Activated CD4-positive, CD25-positive, alpha-beta regulatory T cell treated with anti-CD3 and anti-CD28 coated beads, Interleukin-2, amount 50 U/mL, for 24 hours (primary cell): ENCODE data around the gene TMEM269.
"Not testable (repeated sequence)": the region's sequence is repeated elsewhere in the genome, so short reads cannot be mapped to it uniquely, and the experiment has no call there.

Experiments used
- ATAC-seq, 2 donors: fragments of 150-1000 bp; cut with Tn5 transposase; one replicate each; pipeline ENCODE4 v1.10.0; 2021; ENCODE audit warnings: mild to moderate bottlenecking in 1 of 2, moderate library complexity in 1 of 2

Gene TMEM269

DNA sequence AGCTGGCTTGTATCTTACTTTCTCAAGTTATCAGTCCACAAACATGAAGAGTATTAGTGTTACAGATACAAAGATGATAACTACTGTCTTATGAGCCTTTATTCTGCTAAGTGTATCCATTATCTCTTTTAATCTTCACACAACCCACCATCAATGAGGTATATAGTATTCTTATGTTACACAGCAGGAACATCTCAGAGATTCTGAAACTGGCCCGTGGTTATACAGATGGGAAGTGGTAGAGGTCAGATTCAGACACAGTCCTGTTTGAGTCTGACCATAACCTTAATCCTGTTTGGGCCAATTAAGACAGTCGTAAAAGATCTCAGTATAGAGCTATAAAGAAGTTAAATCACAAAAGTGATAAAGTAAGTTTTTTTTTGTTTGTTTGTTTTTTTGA, 5.1 kb upstream of the TMEM269 start:
- no peak for ATAC-seq

DNA sequence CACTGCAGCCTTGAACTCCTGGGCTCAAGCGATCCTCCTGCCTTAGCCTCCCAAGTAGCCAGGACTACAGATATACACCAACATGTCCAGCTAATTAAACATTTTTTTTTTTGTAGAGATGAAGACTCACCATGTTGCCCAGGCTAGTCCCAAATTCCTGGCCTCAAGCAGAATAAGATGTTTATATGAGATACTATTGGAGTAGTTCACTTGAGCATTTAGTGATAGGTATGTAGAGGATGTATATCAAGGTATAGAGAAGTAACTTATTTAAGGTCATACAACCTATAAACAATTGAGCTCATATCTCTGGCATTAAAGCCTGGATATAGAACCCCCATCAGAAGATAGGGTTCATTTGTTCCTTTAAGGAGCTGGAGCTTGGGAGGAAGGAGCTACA, 4.6 kb upstream of the TMEM269 start:
- no peak for ATAC-seq

DNA sequence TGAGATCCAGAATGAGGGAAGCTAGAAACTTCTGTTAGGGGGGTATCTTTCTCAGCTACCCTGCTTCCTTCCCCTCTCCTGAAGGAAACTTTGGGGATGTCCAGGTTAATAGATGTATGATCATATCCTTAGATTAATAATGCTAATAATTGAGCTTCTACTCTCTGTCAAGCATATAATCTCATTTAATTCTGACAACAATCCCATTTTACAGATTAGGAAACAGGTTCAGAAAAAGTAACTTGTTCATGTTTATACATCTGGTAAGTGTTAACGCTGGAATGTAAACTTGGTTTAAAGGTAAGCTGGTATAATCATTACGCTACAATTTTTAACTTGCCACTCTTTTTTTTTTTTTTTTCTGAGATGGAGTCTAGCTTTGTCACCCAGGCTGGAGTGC, 1.7 kb upstream of the TMEM269 start:
- ATAC-seq = no peak

DNA sequence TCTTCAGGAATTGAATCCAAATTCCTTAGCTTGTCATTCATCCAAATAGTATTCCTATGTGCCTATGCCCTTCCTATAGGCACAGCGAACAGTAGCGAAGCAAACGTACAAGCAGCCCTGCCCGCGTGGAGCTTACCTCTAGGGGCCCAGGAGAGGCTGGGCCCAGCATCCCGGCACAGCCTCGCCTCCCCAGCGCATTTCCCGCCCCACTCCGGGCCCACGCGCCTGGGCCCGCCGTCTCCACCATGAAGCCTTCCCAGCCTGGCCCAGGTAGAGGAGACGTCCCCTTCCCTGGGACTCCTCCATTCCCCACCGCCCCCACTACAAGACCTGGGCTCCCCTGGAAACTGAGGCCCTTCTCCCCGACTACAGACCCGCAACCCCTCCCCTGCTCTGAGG, 245 bp upstream of the TMEM269 start:
- ATAC-seq = no peak

DNA sequence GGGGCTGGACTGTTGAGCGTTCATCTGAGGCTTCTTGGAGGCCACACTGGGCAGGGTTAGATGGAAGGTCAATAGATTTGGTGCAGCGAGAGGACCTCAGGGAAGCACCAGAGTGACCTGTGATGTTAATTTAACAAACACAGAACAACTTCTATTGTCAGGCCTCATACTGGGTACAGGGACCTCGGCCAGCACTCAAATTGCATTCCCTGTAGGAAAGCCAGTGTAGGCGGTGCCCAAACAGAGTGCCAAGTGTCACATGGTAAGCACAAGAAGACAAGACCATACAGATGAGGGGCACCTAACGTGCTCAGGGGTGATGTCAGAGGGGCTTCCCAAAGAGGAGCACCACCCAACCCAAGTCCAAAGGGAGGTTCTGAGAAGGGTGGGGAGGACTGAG, 1.3 kb downstream of the TMEM269 start:
- ATAC-seq = no peak

DNA sequence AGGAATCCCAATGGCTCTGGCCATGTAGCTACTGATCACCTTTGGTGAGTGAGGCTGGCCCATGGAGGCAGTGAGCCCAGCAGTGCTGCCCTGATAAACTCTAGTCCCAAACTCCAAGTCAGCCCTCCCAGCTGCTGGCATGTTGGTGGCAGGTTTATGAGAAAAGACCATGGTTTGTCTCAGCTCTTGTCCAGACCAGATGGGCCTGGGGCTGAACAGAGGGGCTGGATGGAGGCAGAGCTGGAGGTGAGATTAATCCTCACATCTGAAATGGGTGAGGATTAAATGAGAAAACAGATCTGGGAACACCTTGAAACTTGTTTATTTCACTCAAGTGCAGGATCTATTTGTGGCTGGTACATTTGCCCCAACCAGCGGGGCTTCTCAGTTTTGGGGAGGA, 3.2 kb downstream of the TMEM269 start:
- ATAC-seq = no peak

DNA sequence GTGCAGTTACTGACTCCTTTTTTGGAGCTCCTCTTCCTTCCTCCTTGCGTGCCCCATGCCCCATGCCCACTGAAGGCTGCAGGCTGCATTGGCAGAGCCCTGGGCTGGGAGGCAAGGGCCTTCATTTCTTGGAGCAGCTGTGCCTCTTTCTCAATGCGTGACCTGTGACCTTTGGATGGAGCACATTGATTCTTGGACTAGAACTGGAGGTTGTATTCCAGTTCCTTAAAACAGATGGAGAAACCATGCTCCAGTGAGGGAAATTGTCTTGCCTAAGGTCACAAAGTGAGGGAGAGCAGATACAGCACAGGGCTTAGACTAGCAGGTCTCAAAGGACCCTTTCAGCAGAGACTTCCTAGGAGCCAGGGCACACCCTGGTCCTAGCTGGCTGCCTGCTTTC, 9.0 kb downstream of the TMEM269 start:
- ATAC-seq = no peak

DNA sequence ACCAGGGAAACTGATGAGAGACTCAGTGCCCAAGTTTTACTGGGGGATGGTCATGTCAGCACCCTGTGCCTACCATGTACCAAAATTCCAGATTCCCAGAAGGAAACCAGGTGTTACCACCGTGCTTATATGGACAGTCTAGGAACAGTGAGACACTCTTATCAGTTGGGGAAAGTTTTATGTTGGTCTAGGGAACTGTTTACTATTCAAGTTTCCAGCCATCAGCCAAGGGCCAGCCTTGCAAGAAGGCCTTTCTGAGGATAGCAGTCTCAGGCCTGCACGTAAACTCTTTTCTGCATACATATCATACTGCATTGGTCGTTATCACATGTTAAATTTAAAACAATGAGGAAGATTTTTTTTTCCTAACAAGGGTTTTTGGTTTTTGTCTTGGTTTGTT, 12.6 kb downstream of the TMEM269 start:
- no peak for ATAC-seq

DNA sequence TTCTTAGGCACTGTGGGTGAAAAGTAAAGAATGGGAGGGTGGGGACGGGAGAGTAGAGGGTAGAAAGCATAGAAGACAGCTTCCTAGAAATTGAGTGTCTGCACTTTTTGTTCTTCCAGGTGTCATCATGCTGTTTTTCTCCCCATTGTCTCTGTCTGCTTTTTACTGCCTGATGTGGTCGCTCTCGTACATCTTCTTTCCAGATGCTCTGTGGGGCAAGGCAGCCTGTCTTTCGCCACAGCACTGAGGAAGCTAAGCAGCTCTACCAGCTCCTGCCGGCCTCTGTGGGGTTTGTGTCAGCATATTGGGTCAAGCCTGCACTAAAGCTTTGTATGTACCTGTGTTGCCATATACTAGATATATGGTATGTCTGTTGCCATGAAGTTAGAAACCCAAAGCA, 13.2 kb downstream of the TMEM269 start:
- ATAC-seq = no peak

DNA sequence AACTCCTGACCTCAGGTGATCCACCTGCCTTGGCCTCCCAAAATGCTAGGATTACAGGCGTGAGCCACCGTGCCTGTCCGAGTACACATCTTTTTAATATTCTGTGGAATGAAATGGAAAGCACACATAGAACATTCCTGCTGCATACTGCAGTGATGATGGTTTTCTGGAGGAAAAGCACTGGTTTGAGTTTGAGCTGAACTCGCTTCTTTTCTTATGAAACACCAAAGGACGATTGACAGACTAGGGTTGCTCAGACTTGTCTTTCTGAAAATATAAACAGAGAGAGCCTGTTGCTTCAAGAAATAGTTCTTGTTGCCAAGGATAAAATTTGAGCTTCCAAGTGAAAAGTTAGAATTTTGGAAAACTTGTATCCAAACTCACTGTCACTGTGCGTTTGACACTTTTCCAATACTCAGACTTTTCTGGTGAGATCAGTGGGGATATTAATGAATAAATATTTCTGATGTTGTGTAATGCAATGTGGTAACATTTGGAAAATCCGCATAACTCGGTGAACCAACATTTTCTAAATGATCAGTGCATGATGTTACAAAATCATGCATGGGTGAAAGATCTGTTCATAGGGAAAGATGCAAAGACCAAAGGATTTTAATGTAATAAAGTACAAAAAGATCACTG, 17.2 kb downstream of the TMEM269 start:
- no peak for ATAC-seq

DNA sequence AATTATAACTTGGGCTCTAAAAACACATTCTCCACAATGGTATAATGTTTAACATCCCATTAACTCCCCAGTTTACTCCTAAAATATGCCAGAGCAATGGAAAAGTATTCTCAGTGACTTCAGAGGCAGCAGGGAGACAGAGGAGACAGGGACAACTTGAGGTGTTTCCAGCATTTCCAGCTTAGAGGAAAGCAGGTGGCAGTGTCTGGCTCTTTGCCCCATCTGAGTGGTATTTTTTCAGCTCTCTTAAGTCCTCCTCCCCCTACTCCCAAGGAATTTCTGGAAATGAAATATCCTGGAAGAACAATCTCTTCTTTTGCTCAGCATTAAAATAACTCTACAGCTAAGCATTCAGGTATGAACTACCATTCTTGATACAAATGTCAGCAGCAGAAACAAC, 21.4 kb downstream of the TMEM269 start:
- ATAC-seq = no peak

DNA sequence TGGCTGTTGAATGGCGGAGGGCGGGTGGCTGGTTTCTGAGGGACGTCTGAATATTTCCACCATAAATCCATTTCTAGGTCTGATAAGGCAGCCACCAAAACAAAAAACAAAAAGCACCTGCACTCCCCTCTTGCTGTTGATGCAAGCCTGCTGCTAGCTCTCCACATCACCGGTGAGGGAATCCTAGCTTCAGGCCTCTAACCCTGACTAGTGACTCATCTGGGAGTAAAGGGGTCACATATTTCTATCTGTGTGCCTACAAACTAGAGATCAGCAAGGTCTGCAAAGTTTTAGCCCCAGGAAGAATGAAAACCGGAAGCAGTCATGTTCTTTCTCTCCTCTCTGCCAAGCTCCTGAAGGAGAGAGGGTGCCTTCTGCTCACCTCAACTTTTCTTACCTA, 21.8 kb downstream of the TMEM269 start:
- ATAC-seq = no peak

DNA sequence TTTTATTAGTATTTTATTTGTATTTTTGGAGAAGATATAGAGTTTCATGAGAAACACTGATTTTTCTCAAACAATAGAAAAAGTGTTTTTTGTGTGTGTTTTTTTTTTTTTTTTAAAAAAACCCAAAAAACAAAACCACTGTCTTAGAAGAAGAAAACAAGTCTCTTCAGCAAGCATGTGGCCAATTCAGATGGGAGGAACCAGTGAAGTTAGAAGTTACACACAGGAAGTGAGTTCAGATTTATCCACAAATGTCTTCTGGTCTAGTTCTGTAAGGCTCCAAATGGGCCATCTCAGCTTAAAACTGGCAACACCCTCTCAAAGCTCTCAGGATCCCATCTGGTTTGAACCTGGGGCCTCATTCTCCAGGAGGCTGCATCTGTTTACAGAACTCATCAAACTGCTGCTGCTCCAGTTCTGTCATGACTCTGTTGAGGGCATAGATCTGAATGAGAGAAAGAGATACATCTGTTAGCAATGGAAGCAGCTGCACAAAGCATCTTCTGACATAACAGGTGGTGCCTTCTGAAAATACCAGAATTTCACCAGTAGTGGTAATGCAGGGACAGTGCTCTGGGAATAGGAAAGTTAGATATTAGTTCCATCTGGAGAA, 22.4 kb downstream of the TMEM269 start:
- ATAC-seq = no peak

DNA sequence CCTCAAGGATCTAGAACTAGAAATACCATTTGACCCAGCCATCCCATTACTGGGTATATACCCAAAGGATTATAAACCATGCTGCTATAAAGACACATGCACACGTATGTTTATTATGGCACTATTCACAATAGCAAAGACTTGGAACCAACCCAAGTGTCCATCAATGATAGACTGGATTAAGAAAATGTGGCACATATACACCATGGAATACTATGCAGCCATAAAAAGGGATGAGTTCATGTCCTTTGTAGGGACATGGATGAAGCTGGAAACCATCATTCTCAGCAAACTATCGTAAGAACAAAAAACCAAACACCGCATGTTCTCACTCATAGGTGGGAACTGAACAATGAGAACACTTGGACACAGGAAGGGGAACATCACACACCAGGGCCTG, 30.0 kb downstream of the TMEM269 start:
- ATAC-seq = not testable (repeated sequence)

DNA sequence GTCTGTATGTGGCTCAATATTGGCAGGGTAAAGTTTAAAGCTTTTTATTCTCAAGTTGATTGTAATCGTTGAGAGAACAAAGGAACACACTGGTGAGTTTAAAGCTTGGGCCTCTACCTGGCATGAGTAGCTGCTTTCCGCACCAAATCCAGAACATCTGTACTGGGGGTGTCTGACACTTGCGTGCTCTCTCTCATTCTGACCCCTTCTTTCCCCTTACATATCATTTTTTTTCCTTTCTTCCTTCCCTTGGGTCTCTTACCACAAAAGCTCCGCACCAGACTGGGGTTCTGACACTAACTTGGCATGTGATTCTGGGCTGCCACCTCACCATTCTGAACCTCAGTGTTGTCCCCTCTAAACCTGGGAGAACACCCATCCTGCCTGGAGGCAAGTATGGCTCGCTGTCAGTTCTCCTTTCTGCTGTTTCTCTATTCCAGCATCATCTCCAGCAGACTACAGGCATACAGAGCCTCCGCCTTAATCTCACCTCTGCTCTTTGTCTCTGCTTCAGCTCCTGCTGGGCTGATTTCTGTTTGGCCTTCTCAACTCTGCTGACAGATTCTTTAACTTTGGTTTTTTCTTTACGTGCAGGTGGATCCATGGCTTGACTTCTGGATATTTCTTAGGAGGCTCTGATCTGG, 31.3 kb downstream of the TMEM269 start:
- ATAC-seq = no peak

DNA sequence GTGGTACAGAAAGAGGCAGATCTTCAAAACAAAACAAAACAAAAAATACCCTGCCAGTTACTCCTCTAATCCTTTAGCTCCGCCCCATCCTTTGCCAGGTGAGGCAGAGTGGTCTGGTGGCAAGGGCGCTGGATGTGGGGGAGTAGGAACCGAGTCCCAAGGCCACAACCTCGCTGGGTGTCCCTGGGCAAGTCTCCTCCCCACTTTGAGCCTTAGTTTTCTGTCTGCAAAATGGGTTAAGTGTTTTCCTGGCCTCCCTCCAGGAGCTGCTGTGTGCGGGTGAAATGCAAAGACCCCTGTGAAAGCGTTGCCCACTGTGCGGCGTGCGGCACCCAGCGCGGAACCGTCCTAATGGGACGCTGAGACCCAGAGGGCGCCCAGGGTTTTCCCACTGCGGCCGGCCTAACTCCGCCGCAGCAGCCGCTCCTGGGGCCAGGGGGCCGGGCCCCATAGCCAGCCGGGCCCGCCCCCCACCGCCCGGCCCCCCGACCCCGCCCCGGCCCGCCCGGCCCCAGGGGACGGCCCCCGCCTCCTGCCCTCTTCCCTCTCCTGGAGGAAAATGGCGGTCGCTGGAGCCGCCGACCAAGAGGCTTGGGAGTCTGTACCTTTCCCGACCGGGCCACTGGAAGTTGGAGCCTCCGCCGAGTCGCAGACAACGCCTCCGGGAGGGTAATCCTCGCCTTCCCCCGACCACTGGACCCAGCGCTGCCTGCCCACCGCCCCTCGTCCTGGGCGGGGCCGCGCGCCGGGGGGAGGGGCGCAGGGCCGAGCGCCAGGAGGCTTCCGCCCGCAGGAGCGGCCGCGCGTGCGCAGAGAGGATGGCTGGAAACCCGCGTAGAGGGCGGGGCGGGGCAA, 32.0 kb downstream of the TMEM269 start, which contains the start of the genes ERMAP and SVBP:
Gene ERMAP (plus strand): TSS at position 538 of the 855 bp plus-strand sequence. CDS start 13,327 bp downstream, outside the sequence.
Gene SVBP (minus strand): TSS at position 813 of the 855 bp plus-strand sequence. CDS start 853 bp downstream, outside the sequence.
- ATAC-seq = peak; percentile 87

DNA sequence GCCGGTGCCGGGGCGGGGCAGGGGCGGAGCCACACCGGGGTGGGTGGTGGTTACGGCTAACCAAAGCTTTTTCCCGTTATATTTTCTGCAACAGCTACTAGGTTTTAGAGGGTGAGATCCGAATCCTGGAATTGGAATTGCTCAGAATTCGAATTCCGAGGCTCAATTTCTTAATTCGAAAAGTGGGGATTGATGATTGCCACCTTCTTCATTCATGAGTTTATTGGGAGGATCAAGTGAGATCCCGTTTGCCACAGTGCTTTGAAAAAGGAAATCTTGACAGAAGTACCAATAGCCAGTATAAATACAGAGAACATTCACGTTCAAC, 32.6 kb downstream of the TMEM269 start:
- ATAC-seq = no peak

DNA sequence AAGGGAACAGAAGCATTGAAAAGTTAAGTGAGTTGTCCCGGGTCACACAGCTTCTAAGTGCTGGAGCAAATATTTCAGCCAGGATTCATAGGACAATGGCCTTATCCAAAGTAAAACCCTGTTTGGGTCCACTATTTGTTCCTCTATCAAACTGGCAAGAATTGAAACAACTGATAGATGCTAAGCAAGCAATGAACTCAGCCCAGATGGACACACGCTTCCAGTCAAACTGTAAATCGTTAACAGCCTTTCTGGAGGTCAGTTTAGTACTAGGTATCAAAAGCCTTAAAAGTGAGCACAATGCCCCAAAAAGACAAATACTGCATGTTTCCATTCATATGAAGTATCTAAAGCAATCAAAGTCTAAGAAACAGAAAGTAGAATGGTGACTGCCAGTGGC, 33.2 kb downstream of the TMEM269 start:
- no peak for ATAC-seq

DNA sequence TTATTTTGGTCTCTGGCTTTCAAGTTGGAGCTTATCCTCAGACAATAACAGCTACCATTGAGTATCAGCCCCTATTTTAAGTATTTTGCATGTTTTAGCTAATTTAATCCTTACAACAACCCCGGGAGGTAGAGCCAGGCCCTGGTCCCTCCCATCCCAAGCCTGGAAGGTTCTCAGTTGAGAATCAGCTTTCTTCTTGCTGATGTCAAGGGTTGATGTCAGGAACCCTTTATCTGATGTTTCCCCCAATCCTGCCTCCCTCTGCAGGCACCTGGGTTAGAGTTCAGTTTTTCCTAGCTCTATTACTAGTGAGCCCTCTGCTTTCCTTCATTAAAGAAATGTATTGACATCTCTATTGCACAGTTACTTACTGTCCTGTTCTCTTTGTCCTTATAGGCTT, 36.0 kb downstream of the TMEM269 start:
- no peak for ATAC-seq

DNA sequence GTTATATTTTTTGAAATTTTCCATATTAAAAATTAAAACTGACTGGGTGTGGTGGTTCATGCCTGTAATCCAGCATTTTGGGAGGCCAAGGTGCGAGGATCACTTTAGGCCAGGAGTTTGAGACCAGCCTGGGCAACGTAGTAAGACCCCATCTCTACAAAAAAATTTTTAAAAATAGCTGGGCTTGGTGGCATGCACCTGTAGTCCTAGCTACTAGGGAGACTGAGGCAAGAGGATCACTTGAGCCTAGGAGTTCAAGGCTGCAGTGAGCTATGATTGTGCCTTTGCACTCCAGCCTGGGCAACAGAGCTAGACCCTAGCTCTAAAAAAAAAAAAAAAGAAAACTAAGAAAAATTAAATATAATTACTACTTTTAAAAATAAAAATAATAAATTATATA, 36.9 kb downstream of the TMEM269 start:
- ATAC-seq = no peak

DNA sequence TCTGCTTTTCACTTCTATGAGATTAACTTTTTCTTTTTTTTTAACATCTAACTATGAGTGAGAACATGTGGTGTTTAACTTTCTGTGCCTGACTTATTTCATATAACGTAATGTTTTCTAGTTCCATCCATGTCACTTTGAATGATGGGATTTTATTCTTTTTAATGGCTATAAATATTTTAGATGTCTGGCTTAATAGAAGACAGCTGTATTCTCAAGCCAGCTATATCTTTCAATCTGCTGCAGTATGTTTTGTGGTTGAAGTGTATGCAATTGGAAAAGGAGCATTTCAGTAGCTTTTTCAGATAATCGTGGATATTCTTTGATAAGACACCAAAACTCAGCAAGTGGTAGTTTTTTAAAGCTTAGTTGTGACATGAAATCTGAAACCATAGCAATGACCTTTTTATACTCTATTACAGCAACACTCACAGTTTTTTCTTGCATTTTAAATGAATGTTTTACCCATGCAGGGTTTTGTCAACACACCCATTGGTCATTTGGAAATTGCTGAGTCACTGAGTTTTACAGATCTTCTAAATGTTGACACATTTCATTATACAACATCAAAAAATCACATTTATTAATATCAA, 38.1 kb downstream of the TMEM269 start:
- no peak for ATAC-seq

DNA sequence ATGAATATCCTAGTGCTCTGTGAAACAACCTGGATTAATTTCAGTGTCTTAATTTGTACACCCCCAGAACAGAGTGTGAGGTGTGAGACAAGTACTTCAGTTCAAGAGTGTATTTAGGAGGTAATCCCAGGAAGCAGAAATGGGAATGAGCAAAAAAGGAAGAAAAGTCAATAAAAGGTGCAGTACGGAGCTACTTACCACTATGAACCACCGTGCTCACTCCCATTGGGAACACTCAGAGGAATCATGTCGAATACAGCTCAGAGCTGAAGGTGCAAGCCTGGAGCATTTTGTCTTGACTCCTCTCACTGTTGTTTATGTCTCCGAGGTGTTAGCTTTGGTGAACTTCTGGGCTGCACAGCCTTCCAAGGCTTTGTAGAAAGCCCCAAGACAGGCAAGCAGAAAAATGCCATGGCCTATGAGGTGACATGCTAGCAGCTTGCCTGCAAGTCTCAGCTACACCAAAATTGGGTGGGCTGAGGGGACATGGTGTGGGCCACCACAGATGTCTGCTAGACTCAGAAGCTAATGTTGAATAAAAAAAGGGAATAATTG, 39.8 kb downstream of the TMEM269 start:
- ATAC-seq = no peak
